Sigmoid colon (tissue), 7 donors: Measurements from ENCODE around the gene ALPI. TPM values are rescaled to one million over a fixed set of nuclear protein-coding genes. Genes with fewer than 3 reads are reported as not detected.
"Not testable (repeated sequence)": the region's sequence is repeated elsewhere in the genome, so short reads cannot be mapped to it uniquely, and the experiment has no call there.

Experiments
- DNase-seq: peaks from one replicate; pipeline ENCODE4 v3.0.0-alpha.2; 2019
- H3K27ac ChIP-seq, 4 donors: fragments of 200-600 bp; sonication (generic); one replicate each; pipeline ENCODE4 v1.5.1; 2016 to 2019; ENCODE audit warnings: mild to moderate bottlenecking in 1 of 4
- H3K27me3 ChIP-seq, 3 donors: fragments of 200-600 bp; sonication (generic); one replicate each; pipeline ENCODE4 v1.5.1; 2019; ENCODE audit warnings: mild to moderate bottlenecking in 1 of 3
- H3K36me3 ChIP-seq, 4 donors: fragments of 200-600 bp; sonication (generic); one replicate each; pipeline ENCODE4 v1.5.1; 2016 to 2019
- H3K4me1 ChIP-seq, 4 donors: fragments of 200-600 bp; sonication (generic); one replicate each; pipeline ENCODE4 v1.5.1; 2017 to 2019
- H3K4me3 ChIP-seq, 4 donors: fragments of 200-600 bp; sonication (generic); one replicate each; pipeline ENCODE4 v1.5.1; 2017 to 2019; ENCODE audit warnings: mild to moderate bottlenecking in 2 of 4, moderate library complexity in 1 of 4
- H3K9me3 ChIP-seq, 4 donors: fragments of 200-600 bp in 3 of 4; sonication (generic) in 3 of 4; one replicate each; pipeline versions ENCODE4 v1.5.1 to v1.6.1; 2013 to 2019
- EP300 ChIP-seq, 4 donors: sonication (generic); formaldehyde crosslinking; IDR thresholded peaks; one replicate each; pipeline ENCODE4 v1.6.1; 2017; ENCODE audit warnings: antibody characterized with exemption in 4 of 4
- POLR2A ChIP-seq, 2 donors: fragments of 450-650 bp; IDR thresholded peaks; one replicate each; pipeline ENCODE4 v1.6.1; 2016; ENCODE audit warnings: antibody characterized with exemption in 2 of 2, mild to moderate bottlenecking in 2 of 2, moderate library complexity in 2 of 2
- POLR2AphosphoS5 ChIP-seq, 4 donors: sonication (generic); formaldehyde crosslinking; IDR thresholded peaks; one replicate each; pipeline ENCODE4 v1.6.1; 2017; ENCODE audit warnings: antibody characterized with exemption in 4 of 4
- WGBS, 2 donors: extraction: QIAGEN DNeasy Blood & Tissue Kit; methylation state at CpG; one replicate each; pipeline ENCODE4 v1.1.7; 2013; 5-methylcytosine and 5-hydroxymethylcytosine counted together
- intact Hi-C: fragments of 100-400 bp; cut with DNase I; formaldehyde crosslinking; loops from one replicate; pipeline ENCODE4 v1.15.1; 2023
- polyA plus RNA-seq, 3 donors: library from polyadenylated mRNA; stranded (reverse); fragments of 200-250 nt; gene quantifications; one replicate each; pipeline ENCODE4 v1.2.3, GENCODE V29; 2013
- total RNA-seq, 4 donors: library from RNA; depleted of rRNA; stranded (reverse); fragments of >200 nt; gene quantifications; one replicate each; pipeline ENCODE4 v1.1.0, GENCODE V29; 2016
- TF ChIP-seq, protein P1 (sequence below), 4 experiments: fragments of 450-650 bp in 3 of 4; fragments of 200-600 bp in 1 of 4; IDR thresholded peaks; one replicate each; pipeline ENCODE4 v1.5.1; 2016 to 2019; ENCODE audit warnings: antibody characterized with exemption in 4 of 4, mild to moderate bottlenecking in 3 of 4, moderate library complexity in 2 of 4
- donor health status: healthy with polysubstance abuse.
- donor health status: Bipolar disorder and iron deficiency.
- donor health status: healthy.

Gene ALPI
- total and polyA plus RNA-seq, 7 donors: 5.3 to 10.2 (median 7.2) TPM; not detected in 4

DNA sequence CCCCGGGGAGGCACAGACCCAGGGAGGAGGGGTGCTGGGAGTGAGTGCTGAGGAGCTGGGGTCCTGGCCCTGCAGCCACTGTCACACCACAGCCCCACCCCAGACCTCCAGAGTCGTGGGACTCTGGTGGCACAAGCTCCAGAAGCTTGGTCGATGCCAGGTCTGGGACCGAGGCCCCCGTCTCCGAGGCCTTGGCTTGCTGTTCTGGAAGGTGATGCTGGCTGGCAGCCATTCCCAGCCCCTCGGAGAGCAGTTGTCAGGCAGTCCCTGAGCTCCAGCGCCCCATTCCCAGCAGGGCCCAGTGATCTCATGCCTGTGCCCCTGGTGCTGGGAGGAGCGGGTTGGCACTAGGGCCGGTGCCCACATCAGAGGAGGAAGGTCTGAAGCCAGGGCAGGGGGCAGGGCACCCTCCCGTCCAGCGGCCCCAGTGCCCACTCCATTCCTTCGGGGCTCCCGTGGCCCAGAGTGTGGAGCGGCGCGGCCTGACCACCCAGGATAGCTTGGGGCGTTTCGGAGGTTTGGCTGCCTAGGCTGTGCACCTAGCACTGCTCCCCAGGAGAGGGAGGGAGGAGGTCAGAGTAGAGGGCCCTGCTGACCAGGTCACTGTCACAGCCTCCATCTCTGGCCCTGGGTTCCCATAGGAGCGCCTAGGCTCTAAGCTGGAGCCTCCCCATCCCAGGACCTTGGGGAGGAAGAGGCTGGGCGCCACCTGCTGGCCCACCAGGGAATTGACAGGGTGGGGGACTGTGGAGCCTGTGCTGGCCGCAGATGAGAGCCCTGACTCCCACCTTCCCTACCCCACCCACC, 16.8 kb upstream of the ALPI start:
- Histone ChIP-seq H3K27me3 (no peaks in the 10 kb centered on the region), H3K36me3 (no peaks in the 10 kb centered on the region), H3K27ac (no peak overlapping the region), H3K9me3 (no peaks in the 10 kb centered on the region), H3K4me3 (no peak overlapping the region), H3K4me1 (peaks cover 0 to 3% (median 0%) of the 10 kb centered on the region in 4 donors)
- DNase-seq: no peak
- no peak for TF ChIP-seq POLR2AphosphoS5 (IDR thresholded peaks at IDR 0.05)
- no peak for TF ChIP-seq EP300 (IDR thresholded peaks at IDR 0.05)
- TF ChIP-seq POLR2A (IDR thresholded peaks at IDR 0.05): no peak
- TF ChIP-seq, protein P1, sequence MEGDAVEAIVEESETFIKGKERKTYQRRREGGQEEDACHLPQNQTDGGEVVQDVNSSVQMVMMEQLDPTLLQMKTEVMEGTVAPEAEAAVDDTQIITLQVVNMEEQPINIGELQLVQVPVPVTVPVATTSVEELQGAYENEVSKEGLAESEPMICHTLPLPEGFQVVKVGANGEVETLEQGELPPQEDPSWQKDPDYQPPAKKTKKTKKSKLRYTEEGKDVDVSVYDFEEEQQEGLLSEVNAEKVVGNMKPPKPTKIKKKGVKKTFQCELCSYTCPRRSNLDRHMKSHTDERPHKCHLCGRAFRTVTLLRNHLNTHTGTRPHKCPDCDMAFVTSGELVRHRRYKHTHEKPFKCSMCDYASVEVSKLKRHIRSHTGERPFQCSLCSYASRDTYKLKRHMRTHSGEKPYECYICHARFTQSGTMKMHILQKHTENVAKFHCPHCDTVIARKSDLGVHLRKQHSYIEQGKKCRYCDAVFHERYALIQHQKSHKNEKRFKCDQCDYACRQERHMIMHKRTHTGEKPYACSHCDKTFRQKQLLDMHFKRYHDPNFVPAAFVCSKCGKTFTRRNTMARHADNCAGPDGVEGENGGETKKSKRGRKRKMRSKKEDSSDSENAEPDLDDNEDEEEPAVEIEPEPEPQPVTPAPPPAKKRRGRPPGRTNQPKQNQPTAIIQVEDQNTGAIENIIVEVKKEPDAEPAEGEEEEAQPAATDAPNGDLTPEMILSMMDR (IDR thresholded peaks at IDR 0.05): peak in 3 of 4 experiments; percentile 20 to 68 (median 44)
- 72 to 79% methylated on average over 21 of the region's 22 CpGs for WGBS, 2 donors
- intact Hi-C loops: loop anchor here (5.0 kb wide), 1 partner anchor 532 kb away; no protein-coding TSS in a partner anchor

DNA sequence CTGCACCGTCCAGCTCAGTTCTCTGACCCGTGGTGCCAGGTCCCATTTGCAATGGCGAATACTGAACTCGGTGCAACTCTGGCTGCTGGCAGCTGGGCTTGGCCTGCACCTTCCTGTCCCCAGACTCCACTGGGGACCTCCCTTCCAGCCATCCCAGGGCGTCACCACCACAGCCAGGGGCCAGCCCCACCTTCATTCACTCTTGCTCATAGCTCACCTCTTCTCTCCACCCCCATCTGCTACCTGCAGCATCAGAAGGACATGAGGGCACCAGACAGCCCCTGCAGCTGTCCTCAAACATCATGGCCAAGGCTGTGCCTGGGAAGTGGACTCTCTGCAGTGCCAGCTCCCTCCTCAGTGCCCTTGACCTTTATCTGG, 16.2 kb upstream of the ALPI start:
- no peak for DNase-seq
- WGBS, 2 donors: 13 to 39% methylated on average over 3 of the region's 5 CpGs
- peaks cover 0 to 2% (median 0%) of the 10 kb centered on the region in 3 donors for H3K27me3 ChIP-seq
- H3K4me1 ChIP-seq: peaks cover 0 to 3% (median 0%) of the 10 kb centered on the region in 4 donors
- no peak overlapping the region for H3K4me3 ChIP-seq
- TF ChIP-seq, protein P1 (IDR thresholded peaks at IDR 0.05): peak in 1 of 4 experiments; percentile 38
- TF ChIP-seq POLR2AphosphoS5 (IDR thresholded peaks at IDR 0.05) (no peak), EP300 (IDR thresholded peaks at IDR 0.05) (no peak)
- intact Hi-C loops: loop anchor here (2.0 to 5.0 kb wide), 3 partner anchors 83 to 532 kb away; no protein-coding TSS in a partner anchor
- no peaks in the 10 kb centered on the region for H3K36me3 ChIP-seq
- no peak overlapping the region for H3K27ac ChIP-seq
- no peaks in the 10 kb centered on the region for H3K9me3 ChIP-seq

DNA sequence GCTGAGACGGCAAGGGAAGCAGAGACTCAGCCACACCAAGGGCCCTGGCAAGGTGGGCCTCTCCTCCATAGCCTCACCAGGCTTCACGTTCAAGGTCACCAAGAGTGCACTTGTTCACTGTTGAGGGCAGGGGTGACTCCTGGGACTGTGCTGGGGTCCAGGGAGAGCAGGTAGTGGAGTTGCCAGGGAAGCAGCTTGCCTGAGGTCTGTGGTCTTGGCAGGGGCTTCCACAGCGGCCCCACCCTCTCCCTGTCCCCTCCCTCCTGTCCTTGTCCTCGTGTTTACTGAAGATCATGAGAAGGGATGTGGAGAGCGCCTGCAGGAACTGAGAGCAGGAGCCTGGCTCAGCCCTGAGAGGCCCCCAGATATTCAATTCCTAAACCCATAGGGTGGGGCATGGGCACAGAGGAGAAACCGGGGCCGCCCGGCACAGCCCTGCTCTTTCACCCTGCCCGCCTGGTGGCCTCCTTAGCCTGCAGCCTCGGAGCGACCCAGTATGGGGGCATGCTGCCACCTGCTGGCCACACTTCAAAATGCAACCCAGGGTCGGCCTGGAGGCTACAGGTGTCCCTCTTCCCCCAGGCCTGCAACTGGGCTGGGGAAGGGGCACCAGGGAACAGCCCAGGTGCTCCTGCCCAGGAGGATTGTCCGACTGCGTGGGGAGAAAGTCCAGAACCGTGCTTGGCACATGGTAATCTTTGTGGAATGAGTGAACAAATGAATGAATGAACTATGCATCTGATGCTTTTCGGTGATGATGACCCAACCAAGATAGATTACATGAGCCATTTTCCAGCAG, 15.5 kb upstream of the ALPI start:
- 10 to 16% methylated on average over 13 to 16 of the region's 16 CpGs for WGBS, 2 donors
- not testable (repeated sequence) for H3K36me3 ChIP-seq, H3K9me3 ChIP-seq, H3K27me3 ChIP-seq, H3K4me3 ChIP-seq, H3K4me1 ChIP-seq, H3K27ac ChIP-seq
- DNase-seq: peak; percentile 88
- intact Hi-C loops: loop anchor here (2.0 to 5.0 kb wide), 2 partner anchors 82 to 518 kb away; no protein-coding TSS in a partner anchor
- TF ChIP-seq, protein P1 (IDR thresholded peaks at IDR 0.05): peak; percentile 75 to 93 (median 86)

- DNase-seq: no peak
- H3K27me3 ChIP-seq: peaks cover 0 to 4% (median 0%) of the 10 kb centered on the region in 3 donors
- TF ChIP-seq POLR2AphosphoS5 (IDR thresholded peaks at IDR 0.05) (no peak), EP300 (IDR thresholded peaks at IDR 0.05) (no peak), POLR2A (IDR thresholded peaks at IDR 0.05) (no peak)
- TF ChIP-seq, protein P1 (IDR thresholded peaks at IDR 0.05): no peak
- H3K36me3 ChIP-seq: no peaks in the 10 kb centered on the region
- no peak overlapping the region for H3K27ac ChIP-seq
- 73 to 76% methylated on average over 12 of the region's 12 CpGs for WGBS, 2 donors
- H3K9me3 ChIP-seq: no peaks in the 10 kb centered on the region
- intact Hi-C loops: loop anchor here (2.0 to 5.0 kb wide), 2 partner anchors 82 to 519 kb away; no protein-coding TSS in a partner anchor
- H3K4me3 ChIP-seq: no peak overlapping the region
- H3K4me1 ChIP-seq: peaks cover 0 to 3% (median 0%) of the 10 kb centered on the region in 4 donors
These were observed 14.8 kb upstream of the ALPI start for GRCh38 chr2:232441147-232441651.

GRCh38 chr2:232441922-232442321, 14.0 kb upstream of the ALPI start:
- not testable (repeated sequence) for H3K27me3 ChIP-seq, H3K9me3 ChIP-seq, H3K27ac ChIP-seq, DNase-seq, H3K4me3 ChIP-seq, H3K4me1 ChIP-seq, H3K36me3 ChIP-seq
- WGBS, 2 donors: 83 to 89% methylated on average over 9 of the region's 10 CpGs
- intact Hi-C loops: loop anchor here (2.0 to 5.0 kb wide), 2 partner anchors 81 to 520 kb away; no protein-coding TSS in a partner anchor

DNA sequence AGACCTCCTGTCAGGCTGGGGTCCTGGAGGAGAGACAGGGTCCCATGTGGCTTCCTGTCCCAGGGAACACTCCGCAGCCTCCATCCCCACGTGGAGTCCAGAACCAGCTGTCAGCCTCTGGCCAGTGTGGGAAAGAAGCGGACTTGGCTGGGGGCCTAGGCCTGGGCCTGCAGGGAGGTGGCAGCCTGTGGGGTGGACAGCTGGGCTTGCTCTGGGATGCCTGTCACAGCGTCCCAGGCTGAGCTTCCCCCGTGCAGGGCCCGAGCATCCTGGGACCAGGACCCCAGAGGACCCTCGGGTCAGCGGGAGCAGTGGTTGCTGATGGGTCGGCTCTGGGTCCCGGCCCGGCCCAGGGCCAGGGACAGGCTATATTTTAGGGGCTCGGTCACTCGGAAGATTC, 13.5 kb upstream of the ALPI start:
- intact Hi-C loops: loop anchor here (5.0 kb wide), 1 partner anchor 520 kb away; no protein-coding TSS in a partner anchor
- H3K36me3 ChIP-seq, DNase-seq, H3K27me3 ChIP-seq, H3K4me3 ChIP-seq, H3K4me1 ChIP-seq, H3K9me3 ChIP-seq, H3K27ac ChIP-seq: not testable (repeated sequence)
- WGBS, 2 donors: 70 to 76% methylated on average over 13 of the region's 13 CpGs

GRCh38 chr2:232443047-232443446, 12.9 kb upstream of the ALPI start:
- not testable (repeated sequence) for DNase-seq, H3K4me3 ChIP-seq, H3K9me3 ChIP-seq, H3K36me3 ChIP-seq, H3K27me3 ChIP-seq, H3K4me1 ChIP-seq, H3K27ac ChIP-seq
- intact Hi-C loops: loop anchor here (5.0 kb wide), 1 partner anchor 521 kb away; no protein-coding TSS in a partner anchor
- 81 to 90% methylated on average over 13 of the region's 13 CpGs for WGBS, 2 donors
